Neutrophil (primary cell): ENCODE results near the gene DAAM2.

Experiments used
- H3K27ac ChIP-seq: fragments of 200-600 bp; sonication (generic); 2 replicates; pipeline ENCODE4 v1.5.1; 2016; ENCODE audit warnings: mild to moderate bottlenecking, moderate library complexity
- H3K27me3 ChIP-seq: fragments of 200-600 bp; sonication (generic); 2 replicates; pipeline ENCODE4 v1.6.0; 2016; ENCODE audit warnings: mild to moderate bottlenecking
- H3K36me3 ChIP-seq: fragments of 200-600 bp; sonication (generic); 2 replicates; pipeline ENCODE4 v1.5.1; 2017
- H3K4me1 ChIP-seq, 2 experiments: fragments of 200-600 bp in 1 of 2; sonication (generic) in 1 of 2; 1 replicate in 1 of 2; 2 replicates in 1 of 2; pipeline versions ENCODE4 v1.5.1 to v1.6.1; 2013 to 2016; ENCODE audit warnings: low read depth in 1 of 2, low read length in 1 of 2, mild to moderate bottlenecking in 1 of 2, moderate library complexity in 1 of 2; ENCODE audit not compliant: control insufficient read depth in 1 of 2, insufficient read depth in 1 of 2
- H3K4me3 ChIP-seq, 2 experiments: fragments of 200-600 bp in 1 of 2; sonication (generic) in 1 of 2; 1 replicate in 1 of 2; 2 replicates in 1 of 2; pipeline ENCODE4 v1.5.1; 2013 to 2016; ENCODE audit warnings: low read depth in 1 of 2, low read length in 1 of 2, mild to moderate bottlenecking in 1 of 2, moderate library complexity in 1 of 2
- H3K9me3 ChIP-seq: fragments of 200-600 bp; sonication (generic); 2 replicates; pipeline ENCODE4 v1.5.1; 2016
- TF ChIP-seq, protein P1 (sequence below): fragments of 200-600 bp; sonication (generic); IDR thresholded peaks from 2 replicates; pipeline ENCODE4 v1.5.1; 2016; ENCODE audit warnings: antibody characterized with exemption

Gene DAAM2

DNA sequence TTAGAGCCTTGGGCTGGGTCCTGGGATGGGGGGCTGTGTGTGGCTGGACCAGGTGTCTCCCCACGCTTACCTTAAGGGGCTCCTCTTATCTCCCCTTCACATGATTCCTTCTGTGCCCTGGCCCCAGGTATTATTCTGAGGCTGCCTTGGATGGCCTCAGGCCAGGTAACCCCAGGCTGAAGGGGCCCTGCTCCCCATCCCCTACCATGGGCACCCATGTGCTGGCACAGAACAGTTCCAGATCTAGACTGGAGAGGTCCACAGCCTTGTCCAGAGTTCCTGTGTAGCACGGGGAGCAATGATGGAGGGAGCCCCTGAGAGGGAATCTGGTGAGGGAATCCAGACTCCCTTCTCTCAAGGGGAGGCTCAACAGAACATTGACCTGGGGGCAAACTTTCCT is 110.0 kb downstream of the DAAM2 start:
- no peaks in the 10 kb centered on the region for H3K27me3 ChIP-seq
- TF ChIP-seq, protein P1, sequence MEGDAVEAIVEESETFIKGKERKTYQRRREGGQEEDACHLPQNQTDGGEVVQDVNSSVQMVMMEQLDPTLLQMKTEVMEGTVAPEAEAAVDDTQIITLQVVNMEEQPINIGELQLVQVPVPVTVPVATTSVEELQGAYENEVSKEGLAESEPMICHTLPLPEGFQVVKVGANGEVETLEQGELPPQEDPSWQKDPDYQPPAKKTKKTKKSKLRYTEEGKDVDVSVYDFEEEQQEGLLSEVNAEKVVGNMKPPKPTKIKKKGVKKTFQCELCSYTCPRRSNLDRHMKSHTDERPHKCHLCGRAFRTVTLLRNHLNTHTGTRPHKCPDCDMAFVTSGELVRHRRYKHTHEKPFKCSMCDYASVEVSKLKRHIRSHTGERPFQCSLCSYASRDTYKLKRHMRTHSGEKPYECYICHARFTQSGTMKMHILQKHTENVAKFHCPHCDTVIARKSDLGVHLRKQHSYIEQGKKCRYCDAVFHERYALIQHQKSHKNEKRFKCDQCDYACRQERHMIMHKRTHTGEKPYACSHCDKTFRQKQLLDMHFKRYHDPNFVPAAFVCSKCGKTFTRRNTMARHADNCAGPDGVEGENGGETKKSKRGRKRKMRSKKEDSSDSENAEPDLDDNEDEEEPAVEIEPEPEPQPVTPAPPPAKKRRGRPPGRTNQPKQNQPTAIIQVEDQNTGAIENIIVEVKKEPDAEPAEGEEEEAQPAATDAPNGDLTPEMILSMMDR = no peak
- no peaks in the 10 kb centered on the region for H3K9me3 ChIP-seq
- H3K36me3 ChIP-seq = peaks cover 57% of the 10 kb centered on the region
- H3K27ac ChIP-seq = no peak overlapping the region
- no peaks in the 10 kb centered on the region for H3K4me1 ChIP-seq
- H3K4me3 ChIP-seq = no peak overlapping the region

GRCh38 chr6:39902786-39903465 is 110.8 kb downstream of the DAAM2 start:
- Histone ChIP-seq H3K36me3 (peaks cover 53% of the 10 kb centered on the region), H3K4me3 (no peak overlapping the region), H3K27me3 (no peaks in the 10 kb centered on the region), H3K4me1 (no peaks in the 10 kb centered on the region), H3K9me3 (no peaks in the 10 kb centered on the region), H3K27ac (no peak overlapping the region)
- TF ChIP-seq, protein P1 = no peak

GRCh38 chr6:39903656-39904055 is 111.5 kb downstream of the DAAM2 start:
- TF ChIP-seq, protein P1 = no peak
- H3K4me3 ChIP-seq = no peak overlapping the region
- no peak overlapping the region for H3K27ac ChIP-seq
- no peaks in the 10 kb centered on the region for H3K4me1 ChIP-seq
- no peaks in the 10 kb centered on the region for H3K9me3 ChIP-seq
- H3K27me3 ChIP-seq = no peaks in the 10 kb centered on the region
- peaks cover 50% of the 10 kb centered on the region for H3K36me3 ChIP-seq

DNA sequence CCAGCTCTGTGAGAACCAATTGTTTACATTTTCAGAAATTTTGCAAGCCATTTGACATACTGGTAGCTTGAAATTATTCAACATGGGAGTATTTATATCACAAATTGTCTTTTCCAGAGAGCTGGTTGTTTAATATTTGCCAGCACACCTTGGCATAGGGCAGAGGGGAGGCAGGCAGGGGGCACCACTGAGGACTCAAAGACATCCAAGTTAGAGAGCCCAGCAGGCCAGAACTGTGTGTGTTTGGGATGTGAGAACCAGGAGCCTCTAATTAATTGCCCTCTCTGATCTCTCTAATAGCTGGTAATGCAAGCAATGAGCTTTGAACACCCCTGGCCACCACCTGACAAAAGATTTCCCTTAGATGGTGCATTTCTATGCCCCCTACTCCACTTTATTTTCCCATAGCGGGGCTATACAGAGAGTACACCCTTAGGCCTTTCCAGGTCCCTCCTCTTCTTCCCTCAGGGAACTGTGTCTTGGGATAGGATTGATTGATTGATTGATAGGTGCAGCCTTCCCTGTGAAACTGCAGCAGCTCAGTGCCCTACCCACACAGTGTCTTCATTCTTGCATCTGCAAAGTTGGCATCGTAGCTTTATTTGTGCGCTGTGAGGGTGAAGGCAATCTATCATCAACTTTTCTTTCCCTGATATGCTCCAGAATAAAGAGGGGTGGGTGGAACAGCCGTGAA is 112.9 kb downstream of the DAAM2 start:
- H3K4me1 ChIP-seq = no peaks in the 10 kb centered on the region
- H3K27me3 ChIP-seq = no peaks in the 10 kb centered on the region
- no peak overlapping the region for H3K4me3 ChIP-seq
- H3K27ac ChIP-seq = no peak overlapping the region
- H3K36me3 ChIP-seq = peaks cover 38% of the 10 kb centered on the region
- TF ChIP-seq, protein P1 = no peak
- H3K9me3 ChIP-seq = no peaks in the 10 kb centered on the region

DNA sequence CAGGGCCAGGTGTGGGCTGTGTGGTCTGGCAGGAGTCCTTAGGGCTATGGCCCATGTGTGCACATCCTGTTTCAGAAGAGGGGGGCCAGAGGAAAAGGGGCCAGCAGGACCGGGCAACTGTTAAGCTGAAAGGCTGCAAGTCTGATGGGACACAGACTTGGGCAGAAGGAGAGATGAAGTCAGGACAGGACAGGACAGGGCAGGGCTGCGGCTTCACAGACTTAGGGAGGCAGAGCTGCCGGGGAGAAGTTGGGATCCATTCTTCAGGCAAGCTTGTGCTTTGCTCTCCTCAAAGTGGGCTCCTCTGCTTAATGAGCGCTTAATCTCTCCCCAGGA is 113.4 kb downstream of the DAAM2 start:
- Histone ChIP-seq H3K4me3 (no peak overlapping the region), H3K36me3 (peaks cover 33% of the 10 kb centered on the region), H3K27me3 (no peaks in the 10 kb centered on the region), H3K27ac (no peak overlapping the region), H3K4me1 (no peaks in the 10 kb centered on the region), H3K9me3 (no peaks in the 10 kb centered on the region)
- TF ChIP-seq, protein P1 = no peak
